Measurements from ENCODE around the gene HOXD4.

The HOXD4 gene

DNA sequence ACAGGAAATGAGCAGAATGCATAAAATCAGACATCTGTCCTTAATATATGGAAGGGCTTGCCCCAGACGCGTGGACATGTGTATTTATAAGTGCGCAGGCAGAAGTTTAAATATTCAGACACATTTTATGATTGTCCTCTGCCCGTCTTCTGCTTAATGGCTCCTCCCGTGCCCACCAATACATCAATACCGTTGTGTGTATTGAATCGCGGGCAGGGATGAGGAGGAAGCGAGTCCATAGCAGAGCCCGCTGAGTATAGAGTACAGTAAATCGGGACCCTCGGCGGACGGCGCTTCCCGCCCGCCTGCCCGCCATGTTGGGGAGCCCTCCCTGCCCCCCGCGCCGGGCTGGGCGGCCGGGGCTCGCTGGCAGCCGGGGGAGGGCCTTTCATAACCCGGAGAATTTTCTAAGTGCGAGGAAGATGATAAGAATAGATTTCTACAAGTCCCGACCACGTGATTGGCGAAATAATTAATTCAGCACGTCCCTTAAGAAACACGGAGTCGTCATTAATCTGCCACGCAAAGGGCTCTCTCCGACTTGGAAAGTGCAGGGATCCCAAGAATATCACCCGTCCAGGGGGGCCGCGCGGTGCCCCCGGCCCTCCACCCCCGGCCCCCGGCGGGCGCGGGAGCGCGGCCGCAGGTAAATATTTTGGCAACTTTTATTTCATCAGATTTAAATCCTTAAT, 5.6 kb downstream of the HOXD4 start, which contains the start of gene HOXD3:
Gene HOXD3 (plus strand): TSS at position 501 of the 692 bp plus-strand sequence. CDS start 11,808 bp downstream, outside the sequence.
- no peak for DNase-seq (ENCODE audit: low read depth)

DNA sequence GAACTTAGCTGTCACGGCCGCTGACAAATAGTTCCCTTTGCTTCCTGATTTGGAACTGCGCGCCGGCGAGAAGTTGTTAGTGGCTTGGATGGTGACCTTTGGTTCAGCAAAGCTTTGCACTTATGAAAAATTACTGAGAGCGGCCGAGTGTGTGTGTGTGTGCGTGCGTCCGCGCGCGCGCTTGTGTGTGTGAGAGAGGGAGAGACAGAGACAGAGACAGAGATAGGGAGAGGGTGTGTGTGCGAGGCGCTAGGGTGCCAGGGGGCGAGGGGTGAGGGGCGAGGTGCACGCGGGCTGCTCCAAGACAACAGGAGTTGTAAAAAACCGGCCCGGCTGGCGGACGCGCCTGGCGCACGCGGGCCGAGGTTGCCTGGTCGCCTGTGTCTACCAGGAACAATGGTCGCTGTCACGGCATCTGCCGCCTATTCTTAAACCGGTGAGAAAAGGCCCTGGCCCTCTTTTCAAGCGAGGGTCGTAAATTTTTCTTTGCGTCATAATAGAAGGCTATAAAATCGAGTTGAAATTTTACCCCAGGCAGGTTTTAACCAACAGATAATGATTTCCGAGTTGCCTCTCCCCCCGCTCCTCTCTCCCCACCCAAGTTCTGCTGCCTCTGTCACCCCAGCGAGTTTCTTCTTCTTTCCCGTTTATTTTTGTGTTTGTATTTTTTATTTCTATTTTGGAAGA, 6.3 kb downstream of the HOXD4 start:
- DNase-seq (ENCODE audit: low read depth), result no peak

- no peak for DNase-seq (ENCODE audit: low read depth)
Measured at GRCh38 chr2:176158186-176158591, 6.8 kb downstream of the HOXD4 start.

- DNase-seq (ENCODE audit: low read depth), result no peak
Measured at GRCh38 chr2:176158855-176159662, 7.7 kb downstream of the HOXD4 start.

DNA sequence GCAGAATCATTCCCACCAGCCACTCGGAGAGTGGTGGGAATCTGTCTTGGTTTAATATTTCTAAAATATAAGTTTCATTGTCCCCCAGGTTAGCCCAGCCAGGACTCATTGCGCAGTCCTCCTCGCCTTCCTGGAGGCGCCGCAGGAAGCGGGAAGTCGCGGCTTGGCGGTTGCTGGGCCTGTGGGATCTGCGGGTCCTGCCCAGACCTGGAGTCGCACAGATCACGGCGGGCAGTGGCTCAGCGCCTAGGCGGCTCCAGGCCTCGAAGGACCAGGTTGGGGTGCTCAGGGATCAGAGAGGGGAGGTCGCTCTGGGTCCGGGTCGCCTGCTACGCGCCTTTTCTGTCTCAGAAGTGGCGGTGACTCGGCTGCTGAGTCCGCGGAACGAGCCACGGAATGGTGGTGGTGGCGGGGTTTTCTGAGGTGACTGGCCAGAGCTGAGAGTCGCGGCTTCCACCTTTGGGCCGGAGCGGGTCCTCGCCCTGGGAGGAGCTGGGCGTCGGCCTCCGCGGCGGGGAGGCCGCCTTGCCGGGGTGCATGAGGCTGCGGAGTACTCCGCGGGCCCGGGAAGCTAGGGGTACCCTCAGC, 8.4 kb downstream of the HOXD4 start:
- DNase-seq (ENCODE audit: low read depth), result no peak

GRCh38 chr2:176160251-176160985, 9.1 kb downstream of the HOXD4 start:
- DNase-seq (ENCODE audit: low read depth), result no peak

- no peak for DNase-seq (ENCODE audit: low read depth)
Measured at GRCh38 chr2:176160986-176161824, 9.9 kb downstream of the HOXD4 start.

- DNase-seq (ENCODE audit: low read depth), result peak; percentile 55
Measured at GRCh38 chr2:176161825-176162626, 10.7 kb downstream of the HOXD4 start.

GRCh38 chr2:176162911-176163671, 11.7 kb downstream of the HOXD4 start:
- DNase-seq (ENCODE audit: low read depth), result no peak

- no peak for DNase-seq (ENCODE audit: low read depth)
Measured at GRCh38 chr2:176163672-176164056, 12.3 kb downstream of the HOXD4 start.

GRCh38 chr2:176164201-176164600, 12.9 kb downstream of the HOXD4 start:
- DNase-seq (ENCODE audit: low read depth), result no peak

- no peak for DNase-seq (ENCODE audit: low read depth)
Measured at GRCh38 chr2:176164611-176165369, 13.4 kb downstream of the HOXD4 start.

- no peak for DNase-seq (ENCODE audit: low read depth)
Measured at GRCh38 chr2:176165370-176166050, 14.2 kb downstream of the HOXD4 start.

- no peak for DNase-seq (ENCODE audit: low read depth)
Measured at GRCh38 chr2:176166272-176166671, 14.9 kb downstream of the HOXD4 start.

DNA sequence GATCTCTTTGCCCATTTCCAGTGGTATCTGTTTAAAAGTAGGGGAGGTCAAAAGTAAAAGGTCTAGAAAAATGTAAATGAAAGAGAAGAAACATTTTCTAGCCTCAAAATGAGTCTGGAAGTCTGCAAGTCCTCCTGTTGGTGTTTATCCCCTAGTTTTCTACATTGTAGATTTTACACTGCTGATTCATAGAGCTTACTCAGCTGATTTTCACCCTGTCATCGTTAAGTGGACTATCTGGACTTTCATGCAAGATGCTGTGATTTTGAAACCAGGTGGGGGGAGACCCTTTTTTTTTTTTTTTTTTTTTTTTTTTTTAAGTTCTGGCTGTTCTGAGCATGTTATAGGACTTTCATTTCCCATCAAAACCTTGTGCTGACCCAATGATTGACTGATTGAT, 16.0 kb downstream of the HOXD4 start:
- no peak for DNase-seq (ENCODE audit: low read depth)

- no peak for DNase-seq (ENCODE audit: low read depth)
Measured at GRCh38 chr2:176169181-176169580, 17.8 kb downstream of the HOXD4 start.

DNA sequence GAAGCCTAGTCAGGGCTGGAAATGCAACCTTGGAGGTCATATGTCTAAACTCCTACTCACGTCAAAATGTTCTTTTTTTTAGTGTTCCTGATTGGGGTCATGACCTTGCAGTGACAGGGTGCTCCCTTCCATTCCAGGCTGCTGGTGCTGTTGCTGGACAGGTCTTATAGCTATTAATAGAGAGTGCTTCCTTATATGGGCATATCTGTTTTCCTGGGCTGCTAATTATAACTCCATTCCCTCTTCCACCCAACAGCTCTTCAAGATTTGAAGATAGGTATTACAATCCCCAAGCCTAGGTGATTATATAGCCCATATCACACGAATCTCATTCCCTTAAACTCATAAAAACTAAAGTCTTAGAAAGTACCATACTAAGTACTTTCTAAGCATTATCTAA, 18.4 kb downstream of the HOXD4 start:
- no peak for DNase-seq (ENCODE audit: low read depth)

Data from ELR (cell line).